ENCODE data around the gene AFAP1L2. TPM values are rescaled to one million over a fixed set of nuclear protein-coding genes. Genes with fewer than 3 reads are reported as not detected.

Gene AFAP1L2
- polyA plus RNA-seq, 1 donor from 2014 or later = 0.88 TPM

DNA sequence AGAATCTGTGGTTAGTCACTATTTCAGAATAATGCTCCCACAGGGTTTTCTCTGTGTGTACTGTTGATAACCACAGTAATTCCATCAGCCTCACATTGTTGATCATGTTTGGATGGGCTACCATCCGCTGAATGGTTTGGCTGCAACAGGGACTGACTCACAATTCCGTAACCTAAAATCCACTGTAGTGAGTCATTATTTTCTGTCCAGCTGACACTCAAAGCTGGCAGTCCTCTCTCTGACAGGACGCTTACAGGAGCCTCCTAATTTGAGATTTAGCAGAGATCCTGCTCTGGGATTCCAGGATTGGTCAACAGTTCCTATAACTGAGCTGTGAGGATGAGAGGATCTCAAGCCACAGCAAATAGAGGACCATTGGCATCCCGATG, 132.5 kb downstream of the AFAP1L2 start:
- H3K27ac ChIP-seq (ENCODE audit: low read length) = no peak overlapping the region
- H2AFZ ChIP-seq (ENCODE audit: low read depth, low read length) = no peak overlapping the region
- H3K79me2 ChIP-seq (replicated peaks; ENCODE audit: insufficient read depth, low read length) = no peaks in the 10 kb centered on the region
- no peak for TF ChIP-seq EP300 (conservative IDR thresholded peaks at IDR 0.05; ENCODE audit: poor library complexity, severe bottlenecking)
- no peak for TF ChIP-seq CTCF (IDR thresholded peaks at IDR 0.05; ENCODE audit: poor library complexity, severe bottlenecking)
- TF ChIP-seq SMC3 (conservative IDR thresholded peaks at IDR 0.05; ENCODE audit: poor library complexity) = no peak
- no peak for TF ChIP-seq RAD21 (conservative IDR thresholded peaks at IDR 0.05)
- TF ChIP-seq EZH2 (IDR thresholded peaks at IDR 0.05; ENCODE audit: borderline replicate concordance, insufficient read depth, low read length, poor library complexity, severe bottlenecking) = no peak
- TF ChIP-seq, protein P1, sequence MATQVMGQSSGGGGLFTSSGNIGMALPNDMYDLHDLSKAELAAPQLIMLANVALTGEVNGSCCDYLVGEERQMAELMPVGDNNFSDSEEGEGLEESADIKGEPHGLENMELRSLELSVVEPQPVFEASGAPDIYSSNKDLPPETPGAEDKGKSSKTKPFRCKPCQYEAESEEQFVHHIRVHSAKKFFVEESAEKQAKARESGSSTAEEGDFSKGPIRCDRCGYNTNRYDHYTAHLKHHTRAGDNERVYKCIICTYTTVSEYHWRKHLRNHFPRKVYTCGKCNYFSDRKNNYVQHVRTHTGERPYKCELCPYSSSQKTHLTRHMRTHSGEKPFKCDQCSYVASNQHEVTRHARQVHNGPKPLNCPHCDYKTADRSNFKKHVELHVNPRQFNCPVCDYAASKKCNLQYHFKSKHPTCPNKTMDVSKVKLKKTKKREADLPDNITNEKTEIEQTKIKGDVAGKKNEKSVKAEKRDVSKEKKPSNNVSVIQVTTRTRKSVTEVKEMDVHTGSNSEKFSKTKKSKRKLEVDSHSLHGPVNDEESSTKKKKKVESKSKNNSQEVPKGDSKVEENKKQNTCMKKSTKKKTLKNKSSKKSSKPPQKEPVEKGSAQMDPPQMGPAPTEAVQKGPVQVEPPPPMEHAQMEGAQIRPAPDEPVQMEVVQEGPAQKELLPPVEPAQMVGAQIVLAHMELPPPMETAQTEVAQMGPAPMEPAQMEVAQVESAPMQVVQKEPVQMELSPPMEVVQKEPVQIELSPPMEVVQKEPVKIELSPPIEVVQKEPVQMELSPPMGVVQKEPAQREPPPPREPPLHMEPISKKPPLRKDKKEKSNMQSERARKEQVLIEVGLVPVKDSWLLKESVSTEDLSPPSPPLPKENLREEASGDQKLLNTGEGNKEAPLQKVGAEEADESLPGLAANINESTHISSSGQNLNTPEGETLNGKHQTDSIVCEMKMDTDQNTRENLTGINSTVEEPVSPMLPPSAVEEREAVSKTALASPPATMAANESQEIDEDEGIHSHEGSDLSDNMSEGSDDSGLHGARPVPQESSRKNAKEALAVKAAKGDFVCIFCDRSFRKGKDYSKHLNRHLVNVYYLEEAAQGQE (IDR thresholded peaks at IDR 0.05; ENCODE audit: borderline replicate concordance) = no peak
- TF ChIP-seq MXI1 (conservative IDR thresholded peaks at IDR 0.05; ENCODE audit: poor library complexity, severe bottlenecking) = no peak
- TF ChIP-seq POLR2AphosphoS5 (IDR thresholded peaks at IDR 0.05) = no peak
- no peaks in the 10 kb centered on the region for H4K20me1 ChIP-seq (ENCODE audit: insufficient read depth)
- H3K4me2 ChIP-seq (ENCODE audit: low read length) = no peak overlapping the region
- no peaks in the 10 kb centered on the region for H3F3A ChIP-seq (ENCODE audit: insufficient read depth, low read length, poor library complexity, severe bottlenecking)
- H3K27me3 ChIP-seq (ENCODE audit: insufficient read depth, low read depth, low read length) = no peaks in the 10 kb centered on the region
- no peak overlapping the region for H3K9ac ChIP-seq (ENCODE audit: low read length)
- no peaks in the 10 kb centered on the region for H3K36me3 ChIP-seq (ENCODE audit: insufficient read depth, low read length)
- no peaks in the 10 kb centered on the region for H3K9me3 ChIP-seq (ENCODE audit: low read length)
- H3K4me3 ChIP-seq (ENCODE audit: low read length) = no peak overlapping the region
- H3K9me2 ChIP-seq (ENCODE audit: insufficient read depth, low read length) = no peaks in the 10 kb centered on the region

DNA sequence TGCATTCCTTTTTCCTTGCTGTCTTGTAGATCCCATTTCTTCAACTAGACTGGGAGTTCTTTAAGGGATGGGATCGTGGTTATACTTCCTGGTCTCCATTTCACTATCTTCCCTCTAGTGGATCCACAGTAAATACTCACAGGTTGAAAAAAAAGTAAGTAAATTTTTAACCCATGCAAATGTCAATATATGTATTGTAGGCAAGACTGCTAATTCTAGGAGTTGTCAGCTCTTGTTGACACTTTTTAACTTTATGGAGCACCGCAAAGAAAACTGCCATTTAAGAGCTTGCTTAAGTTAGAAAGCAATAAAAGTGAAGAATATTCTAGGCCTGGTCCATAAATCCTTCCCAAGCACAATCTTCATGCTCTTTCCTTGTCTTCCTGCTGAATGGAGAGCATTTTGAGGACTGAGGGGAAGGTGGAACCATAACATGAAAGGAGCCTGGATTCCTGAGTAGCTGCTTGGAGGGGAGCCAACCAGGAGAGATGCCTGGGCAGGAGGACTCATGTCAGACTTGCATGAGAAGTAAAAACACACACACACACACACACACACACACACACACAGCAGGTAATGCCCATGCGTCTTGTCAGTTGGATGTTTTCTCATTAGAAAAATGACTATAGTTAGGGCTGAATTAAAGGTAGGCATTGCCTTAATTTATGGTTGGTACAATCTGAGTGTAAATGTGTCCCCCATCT, 133.1 kb downstream of the AFAP1L2 start:
- Histone ChIP-seq H3F3A (ENCODE audit: insufficient read depth, low read length, poor library complexity, severe bottlenecking) (no peaks in the 10 kb centered on the region), H3K36me3 (ENCODE audit: insufficient read depth, low read length) (no peaks in the 10 kb centered on the region), H3K9me2 (ENCODE audit: insufficient read depth, low read length) (no peaks in the 10 kb centered on the region), H3K9ac (ENCODE audit: low read length) (no peak overlapping the region), H3K9me3 (ENCODE audit: low read length) (no peaks in the 10 kb centered on the region), H4K20me1 (ENCODE audit: insufficient read depth) (no peaks in the 10 kb centered on the region), H3K79me2 (replicated peaks; ENCODE audit: insufficient read depth, low read length) (no peaks in the 10 kb centered on the region), H3K4me3 (ENCODE audit: low read length) (no peak overlapping the region), H3K27me3 (ENCODE audit: insufficient read depth, low read depth, low read length) (no peaks in the 10 kb centered on the region), H3K4me2 (ENCODE audit: low read length) (no peak overlapping the region), H2AFZ (ENCODE audit: low read depth, low read length) (no peak overlapping the region), H3K27ac (ENCODE audit: low read length) (no peak overlapping the region)
- TF ChIP-seq SMC3 (conservative IDR thresholded peaks at IDR 0.05; ENCODE audit: poor library complexity) = no peak
- TF ChIP-seq EP300 (conservative IDR thresholded peaks at IDR 0.05; ENCODE audit: poor library complexity, severe bottlenecking) = no peak
- TF ChIP-seq CTCF (IDR thresholded peaks at IDR 0.05; ENCODE audit: poor library complexity, severe bottlenecking) = no peak
- TF ChIP-seq EZH2 (IDR thresholded peaks at IDR 0.05; ENCODE audit: borderline replicate concordance, insufficient read depth, low read length, poor library complexity, severe bottlenecking) = no peak
- no peak for TF ChIP-seq MXI1 (conservative IDR thresholded peaks at IDR 0.05; ENCODE audit: poor library complexity, severe bottlenecking)
- TF ChIP-seq POLR2AphosphoS5 (IDR thresholded peaks at IDR 0.05) = no peak
- no peak for TF ChIP-seq RAD21 (conservative IDR thresholded peaks at IDR 0.05)
- TF ChIP-seq TAF1 (IDR thresholded peaks at IDR 0.05; ENCODE audit: low read depth) = no peak
- TF ChIP-seq, protein P1 (IDR thresholded peaks at IDR 0.05; ENCODE audit: borderline replicate concordance) = no peak

Data from neural cell (in vitro differentiated cells).